H9 (cell line): ENCODE results near the gene EFS. TPM values are rescaled to one million over a fixed set of nuclear protein-coding genes. Genes with fewer than 3 reads are reported as not detected.

Experiments used
- DNase-seq: peaks from one replicate; pipeline ENCODE4 v3.0.0-alpha.2; 2017
- H2AFZ ChIP-seq: one replicate; pipeline ENCODE4 v1.6.1; 2013; ENCODE audit warnings: mild to moderate bottlenecking, low read length, control low read depth, moderate library complexity
- H2AK5ac ChIP-seq: 2 replicates; pipeline ENCODE4 v1.6.1; 2013; ENCODE audit warnings: low read length, control low read depth, mixed read lengths; ENCODE audit not compliant: insufficient read length
- H2BK120ac ChIP-seq: one replicate; pipeline ENCODE4 v1.6.1; 2013; ENCODE audit warnings: low read depth, mild to moderate bottlenecking, low read length, control low read depth, inconsistent platforms; ENCODE audit not compliant: poor library complexity, severe bottlenecking
- H2BK12ac ChIP-seq: 2 replicates; pipeline ENCODE4 v1.6.1; 2013; ENCODE audit warnings: low read length, control low read depth, mixed read lengths, low read depth; ENCODE audit not compliant: insufficient read length
- H2BK15ac ChIP-seq: 2 replicates; pipeline ENCODE4 v1.6.1; 2013; ENCODE audit warnings: low read depth, low read length, control low read depth
- H2BK20ac ChIP-seq: one replicate; pipeline ENCODE4 v1.6.1; 2013; ENCODE audit warnings: low read depth, mild to moderate bottlenecking, low read length, control low read depth, inconsistent platforms; ENCODE audit not compliant: poor library complexity, severe bottlenecking
- H2BK5ac ChIP-seq: 2 replicates; pipeline ENCODE4 v1.6.1; 2013; ENCODE audit warnings: low read length, control low read depth, mixed read lengths; ENCODE audit not compliant: insufficient read length
- H3K14ac ChIP-seq: 2 replicates; pipeline ENCODE4 v1.6.1; 2013; ENCODE audit warnings: low read length, control low read depth; ENCODE audit not compliant: insufficient read depth
- H3K18ac ChIP-seq: 2 replicates; pipeline ENCODE4 v1.6.1; 2013; ENCODE audit warnings: low read depth, mild to moderate bottlenecking, mixed read lengths, low read length, control low read depth; ENCODE audit not compliant: insufficient read length
- H3K23ac ChIP-seq: 2 replicates; pipeline ENCODE4 v1.6.1; 2013; ENCODE audit warnings: low read length, control low read depth, mixed read lengths, low read depth; ENCODE audit not compliant: insufficient read length
- H3K23me2 ChIP-seq: 2 replicates; pipeline ENCODE4 v1.6.1; 2013; ENCODE audit warnings: low read depth, mild to moderate bottlenecking, mixed read lengths, low read length, control low read depth; ENCODE audit not compliant: insufficient read length, poor library complexity, severe bottlenecking
- H3K27ac ChIP-seq: 2 replicates; pipeline ENCODE4 v1.5.1; 2013; ENCODE audit warnings: low read length, control low read depth, mixed read lengths, low read depth; ENCODE audit not compliant: insufficient read length
- H3K27me3 ChIP-seq: 2 replicates; pipeline ENCODE4 v1.6.1; 2013; ENCODE audit warnings: low read length, control low read depth, inconsistent platforms; ENCODE audit not compliant: insufficient read depth
- H3K4ac ChIP-seq: 2 replicates; pipeline ENCODE4 v1.6.1; 2013; ENCODE audit warnings: low read depth, mild to moderate bottlenecking, control low read depth, inconsistent platforms, low read length, moderate library complexity
- H3K4me1 ChIP-seq: 2 replicates; pipeline ENCODE4 v1.6.1; 2013; ENCODE audit warnings: low read length, control low read depth, inconsistent platforms; ENCODE audit not compliant: insufficient read depth
- H3K4me2 ChIP-seq: 2 replicates; pipeline ENCODE4 v1.6.1; 2013; ENCODE audit warnings: low read length, control low read depth, mixed read lengths; ENCODE audit not compliant: insufficient read length, insufficient read depth
- H3K56ac ChIP-seq: 2 replicates; pipeline ENCODE4 v1.6.1; 2013; ENCODE audit warnings: low read depth, mild to moderate bottlenecking, mixed read lengths, low read length, control low read depth; ENCODE audit not compliant: insufficient read length
- H3K79me1 ChIP-seq: 2 replicates; pipeline ENCODE4 v1.6.1; 2013; ENCODE audit warnings: low read depth, mild to moderate bottlenecking, moderate library complexity, low read length, control low read depth, inconsistent platforms; ENCODE audit not compliant: insufficient read depth, poor library complexity, severe bottlenecking
- H3K79me2 ChIP-seq: 2 replicates; pipeline ENCODE4 v1.6.1; 2013; ENCODE audit warnings: low read length, control low read depth, inconsistent platforms; ENCODE audit not compliant: insufficient read depth
- H3K9ac ChIP-seq: 2 replicates; pipeline ENCODE4 v1.6.1; 2013; ENCODE audit warnings: low read length, control low read depth, mixed read lengths; ENCODE audit not compliant: insufficient read length; ENCODE audit errors: extremely low read depth
- H3K9me3 ChIP-seq: one replicate; pipeline ENCODE4 v1.6.1; 2013; ENCODE audit warnings: low read depth, low read length, inconsistent platforms; ENCODE audit not compliant: control insufficient read depth
- H3T11ph ChIP-seq: one replicate; pipeline ENCODE4 v1.6.1; 2013; ENCODE audit warnings: mild to moderate bottlenecking, low read length, control low read depth, inconsistent platforms
- H4K20me1 ChIP-seq: one replicate; pipeline ENCODE4 v1.6.1; 2013; ENCODE audit not compliant: control insufficient read depth, insufficient read length, insufficient read depth
- H4K5ac ChIP-seq: 2 replicates; pipeline ENCODE4 v1.6.1; 2013; ENCODE audit warnings: low read depth, mild to moderate bottlenecking, mixed read lengths, low read length, control low read depth; ENCODE audit not compliant: insufficient read length
- H4K8ac ChIP-seq: replicated peaks from 2 replicates; pipeline ENCODE4 v1.6.1; 2013; ENCODE audit warnings: low read length, control low read depth, mixed read lengths, low read depth; ENCODE audit not compliant: insufficient read length
- H4K91ac ChIP-seq: 2 replicates; pipeline ENCODE4 v1.6.1; 2013; ENCODE audit warnings: low read depth, mild to moderate bottlenecking, moderate library complexity, mixed read lengths, low read length, control low read depth; ENCODE audit not compliant: insufficient read length
- H3K27ac Mint-ChIP-seq, 3 experiments: 2 replicates in 2 of 3; 3 replicates in 1 of 3; pipeline ENCODE4 v1.8.0; 2020 to 2021; ENCODE audit warnings: mixed read lengths in 3 of 3, mild to moderate bottlenecking in 1 of 3, moderate library complexity in 1 of 3
- H3K27me3 Mint-ChIP-seq: 2 replicates; pipeline ENCODE4 v1.8.0; 2021; ENCODE audit warnings: low read depth, mild to moderate bottlenecking, moderate library complexity, mixed read lengths
- H3K36me3 Mint-ChIP-seq, 3 experiments: 2 replicates in 2 of 3; 3 replicates in 1 of 3; pipeline ENCODE4 v1.8.0; 2020 to 2021; ENCODE audit warnings: low read depth in 3 of 3, mixed read lengths in 3 of 3; ENCODE audit not compliant: insufficient read depth in 1 of 3
- H3K4me1 Mint-ChIP-seq, 2 experiments: 2 replicates each; pipeline ENCODE4 v1.8.0; 2020; ENCODE audit warnings: mixed read lengths in 2 of 2
- H3K4me3 Mint-ChIP-seq, 2 experiments: 2 replicates in 1 of 2; 3 replicates in 1 of 2; pipeline ENCODE4 v1.8.0; 2020 to 2021; ENCODE audit warnings: mild to moderate bottlenecking in 2 of 2, mixed read lengths in 2 of 2, moderate library complexity in 1 of 2
- H3K9me3 Mint-ChIP-seq, 2 experiments: 2 replicates in 1 of 2; 3 replicates in 1 of 2; pipeline ENCODE4 v1.8.0; 2020; ENCODE audit warnings: mild to moderate bottlenecking in 2 of 2, mixed read lengths in 2 of 2, moderate library complexity in 1 of 2
- WGBS: extraction: QIAGEN DNeasy Blood & Tissue Kit; methylation state at CpG from one replicate; pipeline ENCODE4 v1.1.7; 2013; ENCODE audit warnings: missing lambda C conversion rate, low lambda C conversion rate, mixed read lengths; ENCODE audit not compliant: insufficient read length; ENCODE audit errors: extremely low coverage; 5-methylcytosine and 5-hydroxymethylcytosine counted together
- total RNA-seq: library from RNA; stranded (reverse); gene quantifications from 2 replicates; pipeline ENCODE4 v1.2.1, GENCODE V29; 2021
- TF ChIP-seq, protein P1 (sequence below): fragments of 200-600 bp; sonication (generic); conservative IDR thresholded peaks from 3 replicates; pipeline ENCODE4 v1.8.0; 2021; ENCODE audit warnings: antibody characterized with exemption, mild to moderate bottlenecking

The EFS gene
- total RNA-seq, 1 experiment from 2014 or later: 32.1 TPM

GRCh38 chr14:23355871-23356435 is 9.0 kb downstream of the EFS start:
- Mint-ChIP-seq H3K36me3 (peaks cover 18 to 39% (median 34%) of the 10 kb centered on the region in 3 experiments), H3K9me3 (no peaks in the 10 kb centered on the region; a peak in 2 of 5 replicates), H3K4me3 (no peak overlapping the region; a peak in 1 of 5 replicates), H3K4me1 (peaks cover 14 to 16% of the 10 kb centered on the region in 2 experiments), H3K27me3 (peaks cover 31% of the 10 kb centered on the region), H3K27ac (peak overlapping the region in 1 of 3 experiments; percentile 5; a peak in 1 of 7 replicates)
- Histone ChIP-seq H2BK5ac (no peak overlapping the region), H3K79me1 (no peaks in the 10 kb centered on the region), H2BK15ac (no peak overlapping the region), H2BK12ac (no peak overlapping the region), H3K9me3 (no peaks in the 10 kb centered on the region), H4K5ac (no peak overlapping the region), H2AFZ (no peak overlapping the region), H3K56ac (no peak overlapping the region), H3K14ac (no peak overlapping the region), H3K18ac (no peak overlapping the region), H4K20me1 (no peaks in the 10 kb centered on the region), H2BK120ac (no peak overlapping the region), H3K27ac (no peak overlapping the region), H3K23ac (no peak overlapping the region), H3K79me2 (no peaks in the 10 kb centered on the region), H4K8ac (no peak overlapping the region), H3K9ac (no peak overlapping the region), H3K4ac (no peak overlapping the region), H3T11ph (no peak overlapping the region), H4K91ac (no peak overlapping the region), H3K23me2 (peaks cover 5% of the 10 kb centered on the region), H2AK5ac (no peak overlapping the region), H2BK20ac (no peak overlapping the region), H3K4me2 (no peak overlapping the region), H3K27me3 (no peaks in the 10 kb centered on the region; the same call in 1 of the 2 replicates), H3K4me1 (0 out of 2 replicates have a peak, but pooled peaks cover 2% of the 10 kb centered on the region)
- DNase-seq: no peak
- TF ChIP-seq, protein P1, sequence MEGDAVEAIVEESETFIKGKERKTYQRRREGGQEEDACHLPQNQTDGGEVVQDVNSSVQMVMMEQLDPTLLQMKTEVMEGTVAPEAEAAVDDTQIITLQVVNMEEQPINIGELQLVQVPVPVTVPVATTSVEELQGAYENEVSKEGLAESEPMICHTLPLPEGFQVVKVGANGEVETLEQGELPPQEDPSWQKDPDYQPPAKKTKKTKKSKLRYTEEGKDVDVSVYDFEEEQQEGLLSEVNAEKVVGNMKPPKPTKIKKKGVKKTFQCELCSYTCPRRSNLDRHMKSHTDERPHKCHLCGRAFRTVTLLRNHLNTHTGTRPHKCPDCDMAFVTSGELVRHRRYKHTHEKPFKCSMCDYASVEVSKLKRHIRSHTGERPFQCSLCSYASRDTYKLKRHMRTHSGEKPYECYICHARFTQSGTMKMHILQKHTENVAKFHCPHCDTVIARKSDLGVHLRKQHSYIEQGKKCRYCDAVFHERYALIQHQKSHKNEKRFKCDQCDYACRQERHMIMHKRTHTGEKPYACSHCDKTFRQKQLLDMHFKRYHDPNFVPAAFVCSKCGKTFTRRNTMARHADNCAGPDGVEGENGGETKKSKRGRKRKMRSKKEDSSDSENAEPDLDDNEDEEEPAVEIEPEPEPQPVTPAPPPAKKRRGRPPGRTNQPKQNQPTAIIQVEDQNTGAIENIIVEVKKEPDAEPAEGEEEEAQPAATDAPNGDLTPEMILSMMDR: no peak
- WGBS: no CpG with 5 or more reads among the region's 6 CpGs
